ENCODE results near the gene XPNPEP3. TPM values are rescaled to one million over a fixed set of nuclear protein-coding genes. Genes with fewer than 3 reads are reported as not detected.

The XPNPEP3 gene
- polyA plus RNA-seq, 1 donor (not counting 4 experiments of a cell fraction or from before 2014, with no cell fraction given) = 21.1 TPM

- no peaks in the 10 kb centered on the region for H3K27me3 ChIP-seq (ENCODE audit: control insufficient read depth, extremely low read depth, insufficient read depth, low read length)
- FAIRE-seq (no peak), DNase-seq (ENCODE audit: low read depth, low spot score) (no peak)
- H3K4me3 ChIP-seq (ENCODE audit: control insufficient read depth in 2 of 3, extremely low read depth in 1 of 3, insufficient read depth in 2 of 3, low read depth in 1 of 3, low read length in 3 of 3) = no peak within 1 kb of the TSS
- H4K20me1 ChIP-seq (ENCODE audit: control insufficient read depth, extremely low read depth, insufficient read depth, low read length) = no peaks in the 10 kb centered on the region
- peaks cover 9% of the 10 kb centered on the region for H3K4me1 ChIP-seq (ENCODE audit: control insufficient read depth, extremely low read depth, insufficient read depth, low read length)
- dilution Hi-C loops (cut with MboI; ENCODE audit: extremely low pct_ligation_motif_present, low sequenced_read_pairs) = no loop called here
- H3K9ac ChIP-seq (ENCODE audit: control insufficient read depth, extremely low read depth, insufficient read depth, low read length) = no peak within 1 kb of the TSS
- H3K9me3 ChIP-seq (ENCODE audit: control insufficient read depth, low read depth, low read length) = no peaks in the 10 kb centered on the region
- H3K4me2 ChIP-seq (ENCODE audit: control insufficient read depth, extremely low read depth, insufficient read depth, low read depth, low read length) = no peak within 1 kb of the TSS
- H2AFZ ChIP-seq (ENCODE audit: control insufficient read depth, low read length) = no peak within 1 kb of the TSS
- peaks cover 4 to 9% of the 10 kb centered on the region in 2 experiments for H3K36me3 ChIP-seq (ENCODE audit: control insufficient read depth in 2 of 2, extremely low read depth in 1 of 2, insufficient read depth in 2 of 2, low read length in 2 of 2)
- peaks cover 68% of the 10 kb centered on the region for H3K79me2 ChIP-seq (ENCODE audit: control insufficient read depth, insufficient read depth, low read length)
- no peaks in the 10 kb centered on the region for H3K9me1 ChIP-seq (ENCODE audit: control insufficient read depth, extremely low read depth, insufficient read depth, low read length)
- H3K27ac ChIP-seq (ENCODE audit: control insufficient read depth, insufficient read depth, low read length) = no peak within 1 kb of the TSS
- TF ChIP-seq CTCF (optimal IDR thresholded peaks at IDR 0.05 in 1 of 3, IDR thresholded peaks at IDR 0.05 in 1 of 3, conservative IDR thresholded peaks at IDR 0.05 in 1 of 3; ENCODE audit: extremely low read depth in 1 of 3, insufficient read depth in 2 of 3, low read length in 3 of 3) (no peak), EZH2 (IDR thresholded peaks at IDR 0.05; ENCODE audit: low read length) (no peak)
Observed at GRCh38 chr22:40862013-40862412, 5.1 kb downstream of the XPNPEP3 start, which contains the start of gene DNAJB7. Gene DNAJB7 (minus strand): TSS chr22:40862113. CDS start chr22:40861994, 119 bp downstream.

- no peak overlapping the region for H3K27ac ChIP-seq (ENCODE audit: control insufficient read depth, insufficient read depth, low read length)
- H3K9me3 ChIP-seq (ENCODE audit: control insufficient read depth, low read depth, low read length) = no peaks in the 10 kb centered on the region
- TF ChIP-seq EZH2 (IDR thresholded peaks at IDR 0.05; ENCODE audit: low read length) (no peak), CTCF (optimal IDR thresholded peaks at IDR 0.05 in 1 of 3, IDR thresholded peaks at IDR 0.05 in 1 of 3, conservative IDR thresholded peaks at IDR 0.05 in 1 of 3; ENCODE audit: extremely low read depth in 1 of 3, insufficient read depth in 2 of 3, low read length in 3 of 3) (no peak)
- dilution Hi-C loops (cut with MboI; ENCODE audit: extremely low pct_ligation_motif_present, low sequenced_read_pairs) = no loop called here
- no peak overlapping the region for H3K4me3 ChIP-seq (ENCODE audit: control insufficient read depth in 2 of 3, extremely low read depth in 1 of 3, insufficient read depth in 2 of 3, low read depth in 1 of 3, low read length in 3 of 3)
- H3K36me3 ChIP-seq (ENCODE audit: control insufficient read depth in 2 of 2, extremely low read depth in 1 of 2, insufficient read depth in 2 of 2, low read length in 2 of 2) = peaks cover 4 to 9% of the 10 kb centered on the region in 2 experiments
- DNase-seq (ENCODE audit: low read depth, low spot score) (no peak), FAIRE-seq (no peak)
- H2AFZ ChIP-seq (ENCODE audit: control insufficient read depth, low read length) = no peak overlapping the region
- H3K27me3 ChIP-seq (ENCODE audit: control insufficient read depth, extremely low read depth, insufficient read depth, low read length) = no peaks in the 10 kb centered on the region
- no peak overlapping the region for H3K4me2 ChIP-seq (ENCODE audit: control insufficient read depth, extremely low read depth, insufficient read depth, low read depth, low read length)
- peaks cover 9% of the 10 kb centered on the region for H3K4me1 ChIP-seq (ENCODE audit: control insufficient read depth, extremely low read depth, insufficient read depth, low read length)
- no peaks in the 10 kb centered on the region for H4K20me1 ChIP-seq (ENCODE audit: control insufficient read depth, extremely low read depth, insufficient read depth, low read length)
- H3K9ac ChIP-seq (ENCODE audit: control insufficient read depth, extremely low read depth, insufficient read depth, low read length) = no peak overlapping the region
- H3K9me1 ChIP-seq (ENCODE audit: control insufficient read depth, extremely low read depth, insufficient read depth, low read length) = no peaks in the 10 kb centered on the region
- H3K79me2 ChIP-seq (ENCODE audit: control insufficient read depth, insufficient read depth, low read length) = peaks cover 63% of the 10 kb centered on the region
Observed at GRCh38 chr22:40862537-40862936, 5.6 kb downstream of the XPNPEP3 start.

Measured in keratinocyte (primary cell).